ENCODE data around the gene EML4.

EML4 gene

GRCh38 chr2:42284019-42284418 is 114.9 kb downstream of the EML4 start:
- Histone ChIP-seq H3K27ac (ENCODE audit: low read length) (no peak overlapping the region), H3K9me3 (replicated peaks; ENCODE audit: insufficient read depth, low read length) (no peaks in the 10 kb centered on the region), H3K9me2 (replicated peaks; ENCODE audit: insufficient read depth, low read length) (no peaks in the 10 kb centered on the region), H3K4me2 (ENCODE audit: low read depth, low read length) (no peak overlapping the region), H3K4me3 (ENCODE audit: low read length) (no peak overlapping the region), H3F3A (ENCODE audit: insufficient read depth, low read length) (no peaks in the 10 kb centered on the region; the same call in 1 of the 2 replicates), H4K20me1 (ENCODE audit: insufficient read depth, low read length) (no peaks in the 10 kb centered on the region), H3K4me1 (ENCODE audit: low read length) (no peaks in the 10 kb centered on the region), H3K36me3 (replicated peaks; ENCODE audit: insufficient read depth, low read length) (peaks cover 10% of the 10 kb centered on the region; the same call in 1 of the 2 replicates), H3K9ac (ENCODE audit: low read length) (no peak overlapping the region), H3K79me2 (ENCODE audit: low read length) (no peaks in the 10 kb centered on the region), H2AFZ (ENCODE audit: low read length) (no peak overlapping the region), H3K27me3 (replicated peaks; ENCODE audit: insufficient read depth, low read length) (no peaks in the 10 kb centered on the region)
- TF ChIP-seq CTCF (IDR thresholded peaks at IDR 0.05; ENCODE audit: low read length) (no peak), EZH2 (optimal IDR thresholded peaks at IDR 0.05; ENCODE audit: low read depth, low read length) (no peak), EZH2phosphoT487 (IDR thresholded peaks at IDR 0.05; ENCODE audit: low read length) (no peak)
- DNase-seq = no peak

- no peaks in the 10 kb centered on the region for H3K79me2 ChIP-seq (ENCODE audit: low read length)
- H3K4me2 ChIP-seq (ENCODE audit: low read depth, low read length) = no peak overlapping the region
- H3F3A ChIP-seq (ENCODE audit: insufficient read depth, low read length) = no peaks in the 10 kb centered on the region; the same call in 1 of the 2 replicates
Observed at GRCh38 chr2:42286268-42286946, 117.3 kb downstream of the EML4 start.

GRCh38 chr2:42288811-42289210 is 119.7 kb downstream of the EML4 start:
- TF ChIP-seq EZH2phosphoT487 (IDR thresholded peaks at IDR 0.05; ENCODE audit: low read length) = no peak
- TF ChIP-seq EZH2 (optimal IDR thresholded peaks at IDR 0.05; ENCODE audit: low read depth, low read length) = no peak
- no peak for TF ChIP-seq CTCF (IDR thresholded peaks at IDR 0.05; ENCODE audit: low read length)
- no peak overlapping the region for H3K27ac ChIP-seq (ENCODE audit: low read length)
- no peak overlapping the region for H3K9ac ChIP-seq (ENCODE audit: low read length)
- no peak overlapping the region for H2AFZ ChIP-seq (ENCODE audit: low read length)
- no peaks in the 10 kb centered on the region for H3K27me3 ChIP-seq (replicated peaks; ENCODE audit: insufficient read depth, low read length)
- DNase-seq = no peak
- no peak overlapping the region for H3K4me2 ChIP-seq (ENCODE audit: low read depth, low read length)
- H3F3A ChIP-seq (ENCODE audit: insufficient read depth, low read length) = no peaks in the 10 kb centered on the region
- H3K79me2 ChIP-seq (ENCODE audit: low read length) = no peaks in the 10 kb centered on the region
- peaks cover 4% of the 10 kb centered on the region; the same call in 1 of the 2 replicates for H3K36me3 ChIP-seq (replicated peaks; ENCODE audit: insufficient read depth, low read length)
- no peak overlapping the region for H3K4me3 ChIP-seq (ENCODE audit: low read length)
- no peaks in the 10 kb centered on the region for H3K9me3 ChIP-seq (replicated peaks; ENCODE audit: insufficient read depth, low read length)
- no peaks in the 10 kb centered on the region for H3K4me1 ChIP-seq (ENCODE audit: low read length)
- H3K9me2 ChIP-seq (replicated peaks; ENCODE audit: insufficient read depth, low read length) = no peaks in the 10 kb centered on the region
- H4K20me1 ChIP-seq (ENCODE audit: insufficient read depth, low read length) = no peaks in the 10 kb centered on the region

More at GRCh38 chr2:42286268-42286946, 117.3 kb downstream of the EML4 start:
- H3K9ac ChIP-seq (ENCODE audit: low read length) = no peak overlapping the region
- TF ChIP-seq CTCF (IDR thresholded peaks at IDR 0.05; ENCODE audit: low read length) (no peak), EZH2phosphoT487 (IDR thresholded peaks at IDR 0.05; ENCODE audit: low read length) (no peak), EZH2 (optimal IDR thresholded peaks at IDR 0.05; ENCODE audit: low read depth, low read length) (no peak)
- H4K20me1 ChIP-seq (ENCODE audit: insufficient read depth, low read length) = no peaks in the 10 kb centered on the region
- no peak overlapping the region for H3K27ac ChIP-seq (ENCODE audit: low read length)
- DNase-seq = no peak
- H3K4me1 ChIP-seq (ENCODE audit: low read length) = no peaks in the 10 kb centered on the region
- H3K36me3 ChIP-seq (replicated peaks; ENCODE audit: insufficient read depth, low read length) = peaks cover 4% of the 10 kb centered on the region; the same call in 1 of the 2 replicates
- H3K9me3 ChIP-seq (replicated peaks; ENCODE audit: insufficient read depth, low read length) = no peaks in the 10 kb centered on the region
- H3K4me3 ChIP-seq (ENCODE audit: low read length) = no peak overlapping the region
- H3K9me2 ChIP-seq (replicated peaks; ENCODE audit: insufficient read depth, low read length) = no peaks in the 10 kb centered on the region
- no peak overlapping the region for H2AFZ ChIP-seq (ENCODE audit: low read length)
- H3K27me3 ChIP-seq (replicated peaks; ENCODE audit: insufficient read depth, low read length) = no peaks in the 10 kb centered on the region

Measured in MM.1S (cell line).